DOHH2 (cell line): ENCODE data around the gene EARS2.

Experiments used
- H3F3A ChIP-seq: fragments of 200-600 bp; sonication (generic), shearing (Covaris generic); 2 replicates; pipeline ENCODE4 v1.6.0; 2016; ENCODE audit warnings: antibody characterized with exemption, mild to moderate bottlenecking; ENCODE audit not compliant: control insufficient read depth, insufficient read depth
- H3K27ac ChIP-seq: fragments of 200-600 bp; sonication (generic); 2 replicates; pipeline ENCODE4 v1.5.1; 2014; ENCODE audit warnings: low read depth, mild to moderate bottlenecking, low read length, moderate library complexity
- H3K27me3 ChIP-seq: fragments of 200-600 bp; sonication (generic); 2 replicates; pipeline ENCODE4 v1.6.1; 2014; ENCODE audit warnings: mild to moderate bottlenecking, low read length, mixed read lengths; ENCODE audit not compliant: control insufficient read depth
- H3K36me3 ChIP-seq: fragments of 200-600 bp; sonication (generic); 2 replicates; pipeline ENCODE4 v1.6.1; 2014; ENCODE audit warnings: mild to moderate bottlenecking, low read length, moderate library complexity, mixed read lengths; ENCODE audit not compliant: control insufficient read depth
- H3K4me1 ChIP-seq: fragments of 200-600 bp; sonication (generic); 2 replicates; pipeline ENCODE4 v1.6.1; 2014; ENCODE audit warnings: mild to moderate bottlenecking, low read length, mixed read lengths; ENCODE audit not compliant: control insufficient read depth
- H3K4me2 ChIP-seq: fragments of 200-600 bp; sonication (generic); 2 replicates; pipeline ENCODE4 v1.6.0; 2014; ENCODE audit warnings: mild to moderate bottlenecking, low read length, moderate library complexity
- H3K4me3 ChIP-seq: fragments of 200-600 bp; sonication (generic); 2 replicates; pipeline ENCODE4 v1.5.1; 2014; ENCODE audit warnings: mild to moderate bottlenecking, low read length, mixed read lengths
- H3K79me2 ChIP-seq: fragments of 200-600 bp; sonication (generic); 2 replicates; pipeline ENCODE4 v1.6.1; 2014; ENCODE audit warnings: mild to moderate bottlenecking, low read length, mixed read lengths; ENCODE audit not compliant: control insufficient read depth
- H3K9me2 ChIP-seq: fragments of 200-600 bp; sonication (generic); replicated peaks from 2 replicates; pipeline ENCODE4 v1.6.1; 2014; ENCODE audit warnings: mild to moderate bottlenecking, low read length, mixed read lengths; ENCODE audit not compliant: control insufficient read depth
- H3K9me3 ChIP-seq: fragments of 200-600 bp; sonication (generic); 2 replicates; pipeline ENCODE4 v1.6.1; 2014; ENCODE audit warnings: antibody characterized with exemption, low read length, mixed read lengths; ENCODE audit not compliant: control insufficient read depth, insufficient read depth
- H4K20me1 ChIP-seq: fragments of 200-600 bp; sonication (generic); 2 replicates; pipeline ENCODE4 v1.6.0; 2014; ENCODE audit warnings: low read depth, mild to moderate bottlenecking, antibody characterized with exemption, low read length, moderate library complexity; ENCODE audit not compliant: control insufficient read depth, insufficient read depth
- EZH2phosphoT487 ChIP-seq: fragments of 200-600 bp; sonication (generic); IDR thresholded peaks from 2 replicates; pipeline ENCODE4 v1.6.1; 2017; ENCODE audit warnings: borderline replicate concordance, mild to moderate bottlenecking, antibody characterized with exemption, low read length, moderate library complexity, mixed read lengths
- TF ChIP-seq, protein P1 (sequence below): fragments of 200-600 bp; sonication (generic); IDR thresholded peaks from one replicate; pipeline ENCODE4 v1.5.1; 2014; ENCODE audit warnings: antibody characterized with exemption, mild to moderate bottlenecking, low read depth, low read length; ENCODE audit not compliant: poor library complexity, severe bottlenecking

EARS2 gene

GRCh38 chr16:23556881-23557778 lies at the start of gene EARS2, which contains the start of gene UBFD1:
EARS2 (minus strand) TSS chr16:23557350; CDS start chr16:23557343, 7 bp downstream.
UBFD1 (plus strand) TSS chr16:23557727; CDS start chr16:23557743, 16 bp downstream.
- H3K4me3 ChIP-seq, result peak within 1 kb of the TSS; percentile 95
- H3K9me3 ChIP-seq, result no peaks in the 10 kb centered on the region
- H3K27me3 ChIP-seq, result no peaks in the 10 kb centered on the region
- peaks cover 48% of the 10 kb centered on the region for H3K36me3 ChIP-seq
- TF ChIP-seq, protein P1, sequence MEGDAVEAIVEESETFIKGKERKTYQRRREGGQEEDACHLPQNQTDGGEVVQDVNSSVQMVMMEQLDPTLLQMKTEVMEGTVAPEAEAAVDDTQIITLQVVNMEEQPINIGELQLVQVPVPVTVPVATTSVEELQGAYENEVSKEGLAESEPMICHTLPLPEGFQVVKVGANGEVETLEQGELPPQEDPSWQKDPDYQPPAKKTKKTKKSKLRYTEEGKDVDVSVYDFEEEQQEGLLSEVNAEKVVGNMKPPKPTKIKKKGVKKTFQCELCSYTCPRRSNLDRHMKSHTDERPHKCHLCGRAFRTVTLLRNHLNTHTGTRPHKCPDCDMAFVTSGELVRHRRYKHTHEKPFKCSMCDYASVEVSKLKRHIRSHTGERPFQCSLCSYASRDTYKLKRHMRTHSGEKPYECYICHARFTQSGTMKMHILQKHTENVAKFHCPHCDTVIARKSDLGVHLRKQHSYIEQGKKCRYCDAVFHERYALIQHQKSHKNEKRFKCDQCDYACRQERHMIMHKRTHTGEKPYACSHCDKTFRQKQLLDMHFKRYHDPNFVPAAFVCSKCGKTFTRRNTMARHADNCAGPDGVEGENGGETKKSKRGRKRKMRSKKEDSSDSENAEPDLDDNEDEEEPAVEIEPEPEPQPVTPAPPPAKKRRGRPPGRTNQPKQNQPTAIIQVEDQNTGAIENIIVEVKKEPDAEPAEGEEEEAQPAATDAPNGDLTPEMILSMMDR, result peak; percentile 85
- no peak for TF ChIP-seq EZH2phosphoT487
- peaks cover 79% of the 10 kb centered on the region for H3K79me2 ChIP-seq
- peak within 1 kb of the TSS; percentile 48 for H3K27ac ChIP-seq
- H3F3A ChIP-seq, result peaks cover 20% of the 10 kb centered on the region
- H4K20me1 ChIP-seq, result no peaks in the 10 kb centered on the region
- H3K4me2 ChIP-seq, result peak within 1 kb of the TSS; percentile 94
- H3K4me1 ChIP-seq, result peaks cover 38% of the 10 kb centered on the region
- H3K9me2 ChIP-seq, result no peaks in the 10 kb centered on the region

DNA sequence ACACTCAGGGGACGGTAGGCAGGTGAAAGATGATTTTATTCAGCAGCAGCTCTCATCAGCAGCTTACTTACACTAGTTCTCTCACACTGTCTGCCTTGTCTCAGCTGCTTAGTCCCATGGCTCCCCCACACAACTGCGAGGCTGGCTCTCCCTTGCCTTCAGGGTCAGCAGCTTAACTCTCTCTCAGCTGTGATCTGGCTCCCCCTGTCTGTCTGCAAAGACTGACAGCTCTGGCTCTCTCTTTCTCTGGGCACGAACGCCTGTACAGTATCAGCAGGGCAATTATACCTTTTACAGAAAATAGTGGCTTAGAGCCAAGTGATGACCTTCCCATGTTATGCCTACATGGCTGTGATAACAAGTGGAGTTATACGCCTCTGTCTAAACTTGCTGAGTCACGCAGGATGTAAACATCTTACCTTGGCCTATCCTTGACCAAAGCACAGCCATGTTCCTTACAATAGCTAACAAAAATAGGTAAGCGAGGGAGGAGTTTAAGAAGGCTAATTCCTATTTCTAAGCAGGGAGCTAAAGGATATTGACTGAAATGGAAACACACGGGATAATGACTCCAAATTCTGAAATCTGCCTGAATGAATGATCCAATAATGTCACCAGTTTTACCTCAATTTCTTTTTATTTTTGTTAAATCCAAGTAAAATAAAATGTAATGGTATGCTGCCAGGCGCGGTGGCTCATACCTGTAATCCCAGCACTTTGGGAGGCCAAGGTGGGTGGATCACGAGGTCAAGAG lies 40.0 kb upstream of the EARS2 start:
- Histone ChIP-seq H4K20me1 (0 out of 2 replicates have a peak, but pooled peaks cover 8% of the 10 kb centered on the region), H3K4me3 (peak overlapping the region; percentile 100), H3K9me2 (no peaks in the 10 kb centered on the region), H3K36me3 (peaks cover 35% of the 10 kb centered on the region), H3K4me1 (peaks cover 25% of the 10 kb centered on the region), H3F3A (peaks cover 9% of the 10 kb centered on the region), H3K79me2 (peaks cover 38% of the 10 kb centered on the region), H3K27me3 (no peaks in the 10 kb centered on the region), H3K27ac (peak overlapping the region; percentile 45), H3K4me2 (peak overlapping the region; percentile 74), H3K9me3 (no peaks in the 10 kb centered on the region)
- no peak for TF ChIP-seq EZH2phosphoT487
- TF ChIP-seq, protein P1, result peak; percentile 76

GRCh38 chr16:23595951-23596720 lies 39.0 kb upstream of the EARS2 start, which contains the start of gene NDUFAB1:
NDUFAB1 (minus strand) TSS chr16:23596316; CDS start chr16:23596290, 26 bp downstream.
- Histone ChIP-seq H3K4me2 (peak within 1 kb of the TSS; percentile 74), H3K9me2 (no peaks in the 10 kb centered on the region), H3K4me3 (peak within 1 kb of the TSS; percentile 100), H3K9me3 (no peaks in the 10 kb centered on the region), H4K20me1 (peaks cover 14% of the 10 kb centered on the region; the same call in 1 of the 2 replicates), H3K4me1 (peaks cover 25% of the 10 kb centered on the region), H3K27ac (peak within 1 kb of the TSS; percentile 45), H3K36me3 (peaks cover 44% of the 10 kb centered on the region), H3F3A (peaks cover 9% of the 10 kb centered on the region), H3K27me3 (no peaks in the 10 kb centered on the region), H3K79me2 (peaks cover 48% of the 10 kb centered on the region)
- no peak for TF ChIP-seq EZH2phosphoT487
- TF ChIP-seq, protein P1, result peak; percentile 82
